ENCODE data around the gene RNF114.
"Not testable (repeated sequence)": the region's sequence is repeated elsewhere in the genome, so short reads cannot be mapped to it uniquely, and the experiment has no call there.

RNF114 gene

DNA sequence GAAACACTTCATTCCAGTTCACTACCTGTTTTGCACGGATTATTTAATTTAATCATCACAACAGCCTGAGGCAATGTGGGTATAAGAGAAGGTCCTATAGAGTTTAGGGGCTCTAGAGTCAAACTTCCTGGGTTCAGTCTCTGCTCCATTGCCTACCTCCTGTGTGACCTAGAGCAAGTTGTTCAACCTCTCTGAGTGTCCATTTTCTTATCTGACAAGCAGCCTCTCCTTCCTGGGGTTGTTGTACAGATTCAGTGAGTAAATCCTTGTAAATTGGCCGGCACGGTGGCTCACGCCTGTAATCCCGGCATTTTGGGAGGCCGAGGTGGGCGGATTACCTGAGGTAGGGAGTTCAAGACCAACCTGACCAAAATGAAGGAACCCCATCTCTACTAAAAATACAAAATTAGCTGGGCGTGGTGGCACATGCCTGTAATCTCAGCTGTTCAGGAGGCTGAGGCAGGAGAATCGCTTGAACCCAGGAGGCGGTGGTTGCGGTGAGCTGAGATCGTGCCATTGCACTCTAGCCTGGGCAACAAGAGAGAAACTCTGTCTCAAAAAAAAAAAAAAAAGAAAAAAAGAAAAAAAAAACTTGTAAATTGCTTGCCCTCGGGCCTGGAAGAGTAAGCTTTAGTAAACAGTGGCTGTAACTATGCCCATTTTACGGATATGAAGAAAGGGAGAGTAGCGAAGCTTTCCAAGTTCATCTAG, 62.4 kb downstream of the RNF114 start:
- not testable (repeated sequence) for DNase-seq; H3K27me3 ChIP-seq (replicated peaks; ENCODE audit: control insufficient read depth, insufficient read depth, low read length, poor library complexity, severe bottlenecking); H3K9me3 ChIP-seq (ENCODE audit: control insufficient read depth, low read length); H3K36me3 ChIP-seq (ENCODE audit: control insufficient read depth, insufficient read depth, low read length); H3K4me3 ChIP-seq (ENCODE audit: insufficient read depth, low read depth, low read length, poor library complexity, severe bottlenecking); H3K4me1 ChIP-seq (ENCODE audit: control insufficient read depth, insufficient read depth, low read length, poor library complexity, severe bottlenecking); H3K27ac ChIP-seq (ENCODE audit: insufficient read depth, low read length, poor library complexity, severe bottlenecking)

DNA sequence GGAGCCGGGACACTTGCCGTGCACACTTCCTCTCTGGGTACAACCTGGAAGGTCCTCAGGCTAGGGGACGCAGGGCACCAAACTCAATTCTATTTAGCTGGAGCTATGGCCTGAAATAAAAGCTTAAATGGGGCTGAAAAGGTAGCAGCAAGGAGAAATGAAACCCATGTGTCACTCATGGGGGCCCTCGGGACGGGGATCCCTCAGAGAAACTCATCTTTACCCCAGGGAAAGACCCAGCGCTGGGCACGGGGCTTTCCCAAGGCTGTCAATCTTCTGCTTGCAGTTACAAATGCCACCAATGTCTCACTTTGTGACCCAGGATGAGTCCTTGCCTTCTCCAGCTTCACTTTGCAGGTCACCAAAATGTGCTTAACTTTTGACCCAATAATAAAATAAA, 63.1 kb downstream of the RNF114 start:
- no peaks in the 10 kb centered on the region for H3K9me3 ChIP-seq (ENCODE audit: control insufficient read depth, low read length)
- no peak overlapping the region for H3K4me3 ChIP-seq (ENCODE audit: insufficient read depth, low read depth, low read length, poor library complexity, severe bottlenecking)
- no peak for DNase-seq
- H3K36me3 ChIP-seq (ENCODE audit: control insufficient read depth, insufficient read depth, low read length) = no peaks in the 10 kb centered on the region
- H3K27me3 ChIP-seq (replicated peaks; ENCODE audit: control insufficient read depth, insufficient read depth, low read length, poor library complexity, severe bottlenecking) = no peaks in the 10 kb centered on the region
- H3K27ac ChIP-seq (ENCODE audit: insufficient read depth, low read length, poor library complexity, severe bottlenecking) = no peak overlapping the region
- H3K4me1 ChIP-seq (ENCODE audit: control insufficient read depth, insufficient read depth, low read length, poor library complexity, severe bottlenecking) = no peaks in the 10 kb centered on the region

DNA sequence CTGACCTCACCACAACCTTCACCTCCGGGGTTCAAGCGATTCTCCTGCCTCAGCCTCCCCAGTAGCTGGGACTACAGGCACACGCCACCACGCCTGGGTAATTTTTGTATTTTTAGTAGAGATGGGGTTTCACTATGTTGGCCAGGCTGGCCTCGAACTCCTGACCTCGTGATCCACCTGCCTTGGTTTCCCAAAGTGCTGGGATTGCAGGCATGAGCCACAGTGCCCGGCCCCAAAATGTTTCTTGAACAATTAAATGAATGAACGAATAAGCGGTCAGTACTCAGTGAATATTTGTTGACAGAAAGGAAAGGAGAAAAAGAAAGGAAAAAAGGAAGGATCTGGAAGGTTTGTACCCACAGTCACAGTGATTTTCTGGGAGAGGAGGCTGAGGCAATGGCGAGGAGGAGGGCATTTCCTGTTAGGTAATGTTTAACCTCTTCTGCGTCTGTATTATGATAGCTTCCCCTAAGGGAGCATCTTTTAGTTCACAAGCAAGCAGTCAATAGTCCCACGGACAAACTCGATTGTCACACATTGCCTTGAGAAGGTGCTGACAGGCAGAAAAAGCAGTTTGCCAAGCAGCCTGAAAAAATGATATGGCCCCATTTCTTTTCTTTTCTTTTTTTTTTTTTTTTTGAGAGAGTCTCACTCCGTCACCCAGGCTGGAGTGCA, 64.5 kb downstream of the RNF114 start:
- not testable (repeated sequence) for H3K27me3 ChIP-seq (replicated peaks; ENCODE audit: control insufficient read depth, insufficient read depth, low read length, poor library complexity, severe bottlenecking); H3K27ac ChIP-seq (ENCODE audit: insufficient read depth, low read length, poor library complexity, severe bottlenecking); H3K36me3 ChIP-seq (ENCODE audit: control insufficient read depth, insufficient read depth, low read length); H3K9me3 ChIP-seq (ENCODE audit: control insufficient read depth, low read length); DNase-seq; H3K4me1 ChIP-seq (ENCODE audit: control insufficient read depth, insufficient read depth, low read length, poor library complexity, severe bottlenecking); H3K4me3 ChIP-seq (ENCODE audit: insufficient read depth, low read depth, low read length, poor library complexity, severe bottlenecking)

DNA sequence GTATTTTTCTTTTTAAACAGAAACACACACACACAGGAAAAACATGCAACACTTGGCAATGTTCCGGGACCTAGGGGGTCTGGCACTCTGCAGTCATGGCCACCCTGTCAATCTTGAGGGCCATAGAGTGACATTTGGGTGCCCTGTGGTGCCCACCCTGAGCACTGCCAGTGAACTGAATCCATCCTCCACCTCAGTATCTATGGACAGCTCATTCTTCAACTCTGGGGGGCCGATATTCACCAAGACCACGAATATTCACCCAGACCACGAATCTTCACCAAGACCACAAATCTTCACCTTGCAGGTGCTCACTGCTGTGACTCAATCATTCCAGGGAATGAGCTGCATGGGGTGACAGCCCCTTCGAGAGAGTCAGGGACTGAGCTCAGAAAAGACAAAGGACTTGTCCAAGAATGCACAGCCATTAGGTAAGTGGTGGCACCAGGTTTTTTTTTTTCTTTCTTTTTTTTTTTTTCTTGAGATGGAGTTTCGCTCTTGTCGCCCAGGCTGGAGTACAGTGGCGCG, 65.7 kb downstream of the RNF114 start:
- H3K4me3 ChIP-seq (ENCODE audit: insufficient read depth, low read depth, low read length, poor library complexity, severe bottlenecking) = no peak overlapping the region
- no peaks in the 10 kb centered on the region for H3K27me3 ChIP-seq (replicated peaks; ENCODE audit: control insufficient read depth, insufficient read depth, low read length, poor library complexity, severe bottlenecking)
- H3K4me1 ChIP-seq (ENCODE audit: control insufficient read depth, insufficient read depth, low read length, poor library complexity, severe bottlenecking) = no peaks in the 10 kb centered on the region
- no peaks in the 10 kb centered on the region for H3K36me3 ChIP-seq (ENCODE audit: control insufficient read depth, insufficient read depth, low read length)
- H3K9me3 ChIP-seq (ENCODE audit: control insufficient read depth, low read length) = no peaks in the 10 kb centered on the region
- no peak overlapping the region for H3K27ac ChIP-seq (ENCODE audit: insufficient read depth, low read length, poor library complexity, severe bottlenecking)
- DNase-seq = no peak

DNA sequence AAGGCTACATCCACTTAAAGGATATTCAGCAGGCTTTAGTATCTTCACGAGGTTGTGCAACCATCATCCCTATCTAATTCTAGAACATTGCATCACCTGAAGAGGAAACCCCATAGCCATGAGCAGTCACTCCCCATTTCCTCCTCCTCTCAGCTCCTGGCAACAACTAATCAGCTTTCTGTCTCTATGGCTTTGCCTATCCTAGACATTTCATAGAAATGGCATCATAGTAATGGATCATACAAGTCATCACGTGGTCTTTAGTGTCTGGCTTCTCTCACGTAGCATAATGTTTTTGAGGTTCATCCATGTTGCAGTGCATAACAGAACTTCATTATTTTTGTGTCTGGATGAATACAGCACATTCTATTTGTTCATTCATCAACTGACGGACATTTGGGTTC, 67.1 kb downstream of the RNF114 start:
- Histone ChIP-seq H3K4me3 (ENCODE audit: insufficient read depth, low read depth, low read length, poor library complexity, severe bottlenecking) (no peak overlapping the region), H3K36me3 (ENCODE audit: control insufficient read depth, insufficient read depth, low read length) (no peaks in the 10 kb centered on the region), H3K27ac (ENCODE audit: insufficient read depth, low read length, poor library complexity, severe bottlenecking) (no peak overlapping the region), H3K27me3 (replicated peaks; ENCODE audit: control insufficient read depth, insufficient read depth, low read length, poor library complexity, severe bottlenecking) (no peaks in the 10 kb centered on the region), H3K9me3 (ENCODE audit: control insufficient read depth, low read length) (no peaks in the 10 kb centered on the region), H3K4me1 (ENCODE audit: control insufficient read depth, insufficient read depth, low read length, poor library complexity, severe bottlenecking) (no peaks in the 10 kb centered on the region)
- DNase-seq = no peak

Data from effector memory CD4-positive, alpha-beta T cell (primary cell).